HG03571 (cell line): ENCODE results near the gene MTCH1.
A peak's percentile ranks its signal among the peaks of the same experiment; 100 is the strongest.

Source experiments
- ATAC-seq: cut with Tn5 transposase; IDR thresholded peaks from one replicate; pipeline ENCODE4 v1.9.1; 2021; ENCODE audit not compliant: unreplicated experiment

Gene MTCH1

GRCh38 chr6:36985808-36986703 is at the start of gene MTCH1:
Gene MTCH1, minus strand, starts transcription at chr6:36986196. Its CDS starts 23 bp downstream, at chr6:36986173.
- peak; percentile 71 for ATAC-seq

- ATAC-seq, result no peak
Observed at GRCh38 chr6:37033819-37034795, 48.1 kb upstream of the MTCH1 start.

- no peak for ATAC-seq
Observed at GRCh38 chr6:37033255-37033654, 47.3 kb upstream of the MTCH1 start.

- no peak for ATAC-seq
Observed at GRCh38 chr6:37032239-37032638, 46.2 kb upstream of the MTCH1 start.

- no peak for ATAC-seq
Observed at GRCh38 chr6:37030599-37030998, 44.6 kb upstream of the MTCH1 start.

GRCh38 chr6:37029249-37029971 is 43.4 kb upstream of the MTCH1 start:
- ATAC-seq, result no peak

GRCh38 chr6:37027811-37028469 is 41.9 kb upstream of the MTCH1 start:
- ATAC-seq, result no peak

GRCh38 chr6:37027036-37027720 is 41.2 kb upstream of the MTCH1 start:
- no peak for ATAC-seq

GRCh38 chr6:37025621-37026466 is 39.8 kb upstream of the MTCH1 start:
- no peak for ATAC-seq

GRCh38 chr6:37024656-37025337 is 38.8 kb upstream of the MTCH1 start:
- ATAC-seq, result no peak

GRCh38 chr6:37022135-37022863 is 36.3 kb upstream of the MTCH1 start:
- ATAC-seq, result no peak

GRCh38 chr6:37021356-37022129 is 35.5 kb upstream of the MTCH1 start:
- ATAC-seq, result no peak

- no peak for ATAC-seq
Observed at GRCh38 chr6:37020812-37021211, 34.8 kb upstream of the MTCH1 start.

GRCh38 chr6:37020381-37020780 is 34.4 kb upstream of the MTCH1 start:
- no peak for ATAC-seq

GRCh38 chr6:37019065-37019450 is 33.1 kb upstream of the MTCH1 start:
- no peak for ATAC-seq

- ATAC-seq, result peak; percentile 92
Observed at GRCh38 chr6:37018198-37019064, 32.4 kb upstream of the MTCH1 start.
